Activated CD8-positive, alpha-beta memory T cell treated with anti-CD3 and anti-CD28 coated beads, Interleukin-2, amount 50 U/mL, for 1 hour (primary cell): Measurements from ENCODE around the gene FKBP2.

Source experiments
- DNase-seq: peaks from one replicate; pipeline ENCODE4 v3.0.0-alpha.2; 2020; ENCODE audit errors: extremely low read depth

The FKBP2 gene

DNA sequence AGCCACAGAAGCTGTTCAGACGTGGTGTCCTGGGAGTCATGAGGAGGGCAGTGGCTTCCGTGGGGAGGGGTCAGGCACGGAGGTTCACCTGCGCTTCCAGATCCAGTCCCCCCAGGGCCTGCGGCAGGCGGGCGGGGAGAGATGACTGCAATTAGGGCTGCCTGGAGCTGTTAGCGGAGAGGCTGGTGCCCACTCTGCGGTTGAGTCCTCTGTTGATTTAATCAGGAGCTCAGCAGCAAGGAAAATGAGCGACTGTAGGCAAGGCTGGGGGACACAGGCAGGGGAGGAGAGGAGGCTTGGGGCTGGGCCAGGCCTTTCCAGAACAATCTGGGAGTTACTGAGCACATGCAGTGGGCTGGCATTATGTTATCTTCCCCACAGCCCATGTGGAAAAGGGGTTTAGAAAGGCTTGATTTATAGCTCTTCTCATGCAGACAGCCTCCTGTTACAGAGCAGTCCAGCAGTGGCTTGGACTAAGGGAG, 23.5 kb downstream of the FKBP2 start:
- DNase-seq, result no peak

- no peak for DNase-seq
Measured at GRCh38 chr11:64265176-64266160, 24.6 kb downstream of the FKBP2 start.

GRCh38 chr11:64266339-64266738, 25.4 kb downstream of the FKBP2 start:
- no peak for DNase-seq

DNA sequence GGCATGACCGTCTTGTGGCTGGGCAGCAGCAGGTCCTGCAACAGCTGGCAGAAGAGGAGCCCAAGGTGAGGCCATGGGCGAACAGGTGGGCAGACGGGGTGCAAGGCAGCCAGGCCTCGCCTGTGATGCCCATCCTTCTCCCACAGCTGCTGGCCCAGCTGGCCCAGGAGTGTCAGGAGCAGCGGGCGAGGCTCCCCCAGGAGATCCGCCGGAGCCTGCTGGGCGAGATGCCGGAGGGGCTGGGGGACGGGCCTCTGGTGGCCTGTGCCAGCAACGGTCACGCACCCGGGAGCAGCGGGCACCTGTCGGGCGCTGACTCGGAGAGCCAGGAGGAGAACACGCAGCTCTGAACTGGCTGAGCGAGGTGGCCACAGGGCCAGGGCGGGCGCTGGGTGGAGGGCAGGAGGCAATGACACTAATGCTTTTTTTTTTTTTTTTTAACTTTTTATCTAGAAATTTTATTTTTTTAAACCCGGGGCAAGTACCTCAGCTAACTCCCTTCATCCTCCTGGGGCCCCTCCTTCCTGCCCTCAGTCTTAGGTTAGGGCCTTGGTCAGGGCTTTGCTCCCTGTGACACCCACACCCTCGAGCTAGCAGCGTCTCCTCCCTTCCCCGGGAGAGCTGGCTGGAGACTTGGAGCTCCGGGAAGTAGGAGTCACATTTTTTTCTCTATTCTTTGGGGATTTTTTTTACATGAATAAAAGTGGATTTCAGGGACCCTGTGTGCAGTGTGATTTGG, 26.5 kb downstream of the FKBP2 start:
- DNase-seq, result no peak

DNA sequence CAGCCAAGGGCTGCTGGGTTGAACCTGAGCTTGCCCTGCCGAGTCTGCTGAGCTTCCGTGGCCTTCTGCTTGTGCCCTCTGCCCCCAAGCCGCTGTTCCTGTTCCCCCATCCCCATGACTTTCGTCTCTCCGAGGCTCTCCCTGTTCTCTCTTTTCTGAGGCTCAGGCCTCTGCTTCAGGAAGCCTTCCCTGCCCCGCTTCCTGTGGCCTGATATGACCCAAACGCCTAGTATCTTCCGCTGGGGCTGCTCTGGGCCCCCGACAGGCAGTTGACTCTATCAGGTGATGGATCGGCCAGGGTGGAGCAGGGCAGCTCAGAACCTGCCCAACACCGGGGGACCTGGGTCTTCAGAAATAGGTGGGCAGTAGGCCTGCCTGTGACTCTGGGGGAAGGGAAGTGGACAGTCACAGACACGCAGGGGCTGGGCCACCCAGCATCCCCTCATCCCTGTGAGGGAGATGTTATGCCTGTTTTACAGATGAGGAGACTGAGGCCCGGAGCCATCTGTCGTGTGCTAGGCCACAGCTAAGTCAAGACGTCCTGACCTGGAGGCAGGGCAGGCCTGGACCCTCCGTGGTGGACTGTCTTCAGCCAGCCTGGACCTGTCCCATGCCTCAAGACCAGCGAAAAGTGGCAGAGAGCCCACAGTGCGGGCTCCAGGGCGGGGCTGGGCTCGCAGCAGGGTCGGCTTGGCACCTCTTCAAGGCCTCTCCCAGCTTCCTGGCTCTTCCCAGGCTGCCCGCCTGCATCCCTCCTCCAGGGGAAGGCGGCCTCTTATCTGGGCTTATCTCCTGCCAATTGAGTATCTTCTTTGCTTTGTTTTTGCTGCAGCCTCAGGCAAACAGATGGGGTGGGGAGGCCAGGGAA, 27.4 kb downstream of the FKBP2 start:
- DNase-seq, result no peak

DNA sequence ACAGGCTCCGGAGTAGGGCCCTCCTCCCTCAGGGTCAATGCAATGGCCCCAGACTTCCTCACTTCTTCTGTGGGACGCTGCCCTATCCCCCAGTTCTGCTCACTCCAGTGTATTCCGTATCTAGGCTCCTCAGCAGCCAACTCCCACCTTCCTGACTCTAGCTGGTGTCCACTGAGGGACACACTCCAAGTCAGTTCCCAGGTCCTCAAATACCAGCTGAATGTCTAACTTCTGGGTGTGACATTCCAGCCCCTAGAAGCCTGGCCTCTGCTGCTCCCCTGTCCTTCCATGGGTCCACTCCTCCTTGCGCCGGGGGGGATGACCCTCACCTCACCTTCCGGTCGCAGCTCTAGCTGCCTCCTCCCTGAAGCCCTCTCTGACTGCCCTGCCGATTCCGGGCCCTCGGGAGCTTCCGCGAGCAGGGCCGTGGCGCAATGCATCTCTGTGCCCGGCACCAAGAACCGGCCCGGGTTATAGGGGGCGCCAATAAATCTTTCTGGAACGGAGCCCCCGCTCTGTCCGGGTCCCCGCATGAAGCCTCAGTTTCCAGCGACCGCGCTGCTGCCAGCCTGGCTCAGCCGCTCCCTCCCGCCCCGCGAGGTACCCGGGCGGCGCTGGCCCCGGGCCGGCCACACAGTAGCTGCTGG, 28.1 kb downstream of the FKBP2 start:
- DNase-seq, result no peak

DNA sequence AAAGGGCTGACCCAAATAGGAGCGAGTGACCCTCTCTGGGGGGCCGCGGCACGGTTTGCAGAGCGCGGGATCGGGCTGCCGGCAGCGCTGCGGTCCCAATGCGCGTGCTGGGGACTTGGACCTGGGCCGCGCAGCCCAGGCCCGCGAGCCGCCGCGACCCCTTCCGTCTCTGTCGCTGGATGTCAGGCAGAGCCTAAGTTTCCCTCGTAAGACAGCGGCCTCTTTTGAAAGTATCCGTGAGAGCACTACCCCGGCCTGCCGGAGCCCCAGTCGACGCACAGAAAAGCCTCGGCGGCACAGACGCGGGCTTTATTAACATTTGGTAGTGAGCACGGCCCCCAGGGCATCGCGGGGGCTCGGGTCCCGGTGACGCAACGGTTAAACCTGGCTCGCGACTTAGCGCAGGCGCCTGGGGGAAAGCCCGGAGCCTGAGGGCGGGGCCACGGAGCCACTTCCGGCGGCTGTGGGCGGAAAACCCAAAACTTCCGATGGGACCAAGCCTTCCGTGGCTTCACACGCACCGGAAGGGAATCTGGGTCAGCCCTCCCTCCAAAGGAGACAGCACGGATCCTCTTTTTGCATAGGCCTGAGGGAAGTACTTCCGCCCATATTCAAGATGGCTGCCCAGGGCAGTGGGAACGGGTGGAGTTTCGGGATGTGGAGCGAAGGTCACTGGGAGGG, 28.8 kb downstream of the FKBP2 start:
- peak; percentile 94 for DNase-seq

- DNase-seq, result no peak
Measured at GRCh38 chr11:64275031-64275800, 34.3 kb downstream of the FKBP2 start.

DNA sequence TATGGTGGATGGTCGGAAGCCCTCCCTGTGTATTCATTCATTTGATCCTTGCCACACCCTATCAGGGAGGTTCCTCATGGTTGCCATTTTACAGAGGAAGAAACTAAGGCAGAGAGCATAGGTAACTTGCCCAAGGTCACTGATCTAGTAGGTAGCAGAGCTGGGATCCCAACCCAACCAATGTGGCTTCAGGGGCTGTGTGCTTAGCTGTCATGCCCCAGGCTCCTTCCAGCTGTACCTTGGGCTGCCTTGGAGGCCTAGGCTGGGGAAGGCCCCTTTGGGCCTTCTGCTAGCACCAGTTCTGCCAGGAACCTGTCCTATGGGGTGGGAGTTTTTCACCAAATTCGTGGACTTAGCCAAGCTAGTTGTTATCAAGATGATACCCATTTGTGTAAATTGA, 34.9 kb downstream of the FKBP2 start:
- no peak for DNase-seq

- DNase-seq, result no peak
Measured at GRCh38 chr11:64276653-64277431, 35.9 kb downstream of the FKBP2 start.

- no peak for DNase-seq
Measured at GRCh38 chr11:64278576-64279190, 37.8 kb downstream of the FKBP2 start.

DNA sequence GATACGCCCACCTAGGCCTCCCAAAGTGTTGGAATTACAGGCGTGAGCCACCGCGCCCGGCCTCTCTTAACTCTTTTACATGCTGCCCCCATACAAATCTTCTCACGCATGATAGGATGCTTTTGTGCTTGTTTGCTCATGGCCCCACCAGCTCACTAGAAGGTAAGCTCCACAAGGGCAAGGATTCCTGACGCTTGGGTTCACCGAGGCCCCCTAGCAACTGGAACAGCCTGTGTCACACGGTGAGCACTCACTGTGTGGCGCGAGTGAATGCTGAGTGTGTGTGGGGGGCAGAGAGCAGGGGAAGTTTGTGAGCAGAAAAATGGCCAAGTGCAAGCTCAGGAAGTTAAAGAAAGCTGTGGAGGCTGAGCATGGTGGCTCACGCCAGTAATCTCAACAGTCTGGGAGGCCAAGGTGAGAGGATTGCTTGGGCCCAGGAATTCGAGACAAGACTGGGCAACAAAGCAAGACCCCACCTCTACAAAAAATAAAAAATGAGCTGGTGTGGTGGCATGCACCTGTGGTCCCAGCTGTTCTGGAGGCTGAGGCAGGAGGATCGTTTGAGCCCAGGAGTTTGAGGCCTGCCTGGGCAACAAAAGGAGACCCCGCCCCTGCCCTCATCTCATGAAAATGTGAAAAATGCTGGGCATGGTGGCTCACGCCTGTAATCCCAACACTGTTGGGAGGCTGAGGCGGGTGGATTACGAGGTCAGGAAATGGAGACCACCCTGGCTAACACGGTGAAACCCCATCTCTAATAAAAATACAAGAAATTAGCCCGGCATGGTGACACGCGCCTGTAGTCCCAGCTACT, 41.3 kb downstream of the FKBP2 start:
- no peak for DNase-seq

DNA sequence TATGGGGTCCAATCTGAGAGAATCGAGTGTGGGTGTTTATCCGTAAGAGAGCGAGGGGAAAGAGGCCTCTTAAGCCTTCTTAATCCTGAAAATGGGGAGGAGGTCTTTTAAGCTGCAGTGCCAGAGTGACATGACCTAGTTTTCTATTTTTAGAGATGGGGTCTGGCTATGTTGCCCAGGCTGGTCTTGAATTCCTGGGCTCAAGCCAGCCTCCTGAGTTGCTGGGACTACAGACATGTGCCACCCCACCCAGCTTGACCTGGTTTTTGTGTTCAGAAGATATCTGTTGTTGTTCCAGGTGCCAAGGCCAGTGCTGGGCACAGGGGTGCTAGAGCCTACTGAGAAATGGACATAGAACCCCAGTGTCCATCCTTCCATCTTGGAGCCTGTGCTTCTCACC, 42.2 kb downstream of the FKBP2 start:
- no peak for DNase-seq

DNA sequence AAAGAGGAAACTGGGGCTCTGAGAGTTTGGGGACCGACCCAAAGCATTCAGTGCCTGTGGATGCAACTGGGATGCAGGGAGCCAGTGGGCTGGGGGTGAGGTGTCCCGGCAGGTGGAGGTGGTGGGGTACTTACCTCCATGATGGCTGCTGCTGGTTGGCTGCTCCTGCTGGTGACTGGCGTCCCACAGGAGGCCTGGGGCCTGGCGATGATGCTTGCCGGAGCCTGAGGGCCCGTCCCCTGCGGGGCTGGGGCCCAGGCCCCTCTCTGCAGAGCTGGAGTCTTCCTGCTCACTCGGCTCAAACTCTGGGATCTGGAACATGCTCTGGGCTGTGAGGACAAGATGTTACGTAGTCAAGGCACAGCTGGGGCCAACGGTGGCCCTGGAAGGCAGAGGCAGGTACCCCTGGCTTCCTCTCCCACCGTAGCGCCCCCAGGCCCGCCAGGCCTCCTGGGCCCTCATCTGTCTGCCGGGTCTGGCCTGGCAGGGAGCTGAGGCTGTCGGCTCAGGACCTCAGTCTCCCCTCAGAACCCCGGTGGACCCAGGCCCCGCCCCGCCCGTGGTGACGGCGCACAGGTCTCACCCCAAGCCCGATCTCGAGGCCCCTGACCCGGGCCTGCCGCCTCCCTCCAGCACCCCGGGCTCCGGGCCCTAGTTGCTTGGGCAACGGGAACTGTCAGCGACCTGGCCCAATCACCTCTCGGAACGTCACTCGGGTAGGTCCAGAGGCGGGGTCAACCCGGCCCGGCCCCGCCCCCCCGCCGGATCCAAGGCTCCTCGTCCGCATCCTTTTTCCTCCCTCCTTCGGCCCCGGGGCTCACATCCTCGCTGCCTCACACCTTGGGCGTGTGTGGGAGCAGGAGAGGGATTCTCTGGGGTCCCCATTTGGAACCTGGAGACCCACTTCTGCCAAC, 43.4 kb downstream of the FKBP2 start, which contains the start of gene BAD:
BAD (minus strand) TSS at position 618 of the 914 bp plus-strand sequence; CDS start at position 321, 297 bp downstream.
- DNase-seq, result peak; percentile 76

GRCh38 chr11:64284962-64285884, 44.3 kb downstream of the FKBP2 start, which contains the start of gene GPR137:
TSS of gene GPR137 (plus strand) at chr11:64285848. CDS start at chr11:64286525, 677 bp downstream.
- DNase-seq, result peak; percentile 50
